Left renal pelvis (tissue), 4 donors: ENCODE data around the gene FBN1. TPM values are rescaled to one million over a fixed set of nuclear protein-coding genes. Genes with fewer than 3 reads are reported as not detected.

ENCODE experiments used
- DNase-seq, 4 donors: peaks; one replicate each; pipeline ENCODE4 v3.0.0-alpha.2; 2013; ENCODE audit warnings: low read depth in 4 of 4, low spot score in 3 of 4
- polyA plus RNA-seq, 4 donors: library from polyadenylated mRNA; unstranded; fragments of 120-200 nt; gene quantifications; one replicate each; pipeline ENCODE4 v1.2.1, GENCODE V29; 2013; ENCODE audit not compliant: insufficient read length in 4 of 4

FBN1 gene
- polyA plus RNA-seq, 4 donors: 67.6 to 462 (median 133) TPM

- no peak for DNase-seq
These were observed 7.7 kb upstream of the FBN1 start for GRCh38 chr15:48653216-48653615.

- DNase-seq: no peak
These were observed 7.1 kb upstream of the FBN1 start for GRCh38 chr15:48652510-48653076.

GRCh38 chr15:48650931-48651330, 5.4 kb upstream of the FBN1 start:
- DNase-seq: no peak

GRCh38 chr15:48647962-48648361, 2.5 kb upstream of the FBN1 start:
- no peak for DNase-seq

- DNase-seq: no peak
These were observed 822 bp upstream of the FBN1 start for GRCh38 chr15:48646331-48646730.

GRCh38 chr15:48644827-48645557, 517 bp downstream of the FBN1 start:
- DNase-seq: peak in 2 of 4 donors; percentile 39 to 43

GRCh38 chr15:48644467-48644826, 1.1 kb downstream of the FBN1 start:
- DNase-seq: no peak

- no peak for DNase-seq
These were observed 1.6 kb downstream of the FBN1 start for GRCh38 chr15:48643776-48644466.

- no peak for DNase-seq
These were observed 2.3 kb downstream of the FBN1 start for GRCh38 chr15:48643206-48643605.

- DNase-seq: no peak
These were observed 2.7 kb downstream of the FBN1 start for GRCh38 chr15:48642795-48643194.

- no peak for DNase-seq
These were observed 4.1 kb downstream of the FBN1 start for GRCh38 chr15:48641416-48641815.

GRCh38 chr15:48638963-48639362, 6.5 kb downstream of the FBN1 start:
- no peak for DNase-seq

- DNase-seq: no peak
These were observed 7.9 kb downstream of the FBN1 start for GRCh38 chr15:48637639-48638038.

- no peak for DNase-seq
These were observed 9.0 kb downstream of the FBN1 start for GRCh38 chr15:48636511-48636910.

GRCh38 chr15:48634893-48635292, 10.6 kb downstream of the FBN1 start:
- no peak for DNase-seq

- DNase-seq: no peak
These were observed 11.4 kb downstream of the FBN1 start for GRCh38 chr15:48634096-48634495.

GRCh38 chr15:48632651-48633050, 12.9 kb downstream of the FBN1 start:
- DNase-seq: no peak

GRCh38 chr15:48631176-48631770, 14.2 kb downstream of the FBN1 start:
- no peak for DNase-seq

GRCh38 chr15:48630245-48630644, 15.3 kb downstream of the FBN1 start:
- DNase-seq: no peak

GRCh38 chr15:48628832-48629231, 16.7 kb downstream of the FBN1 start:
- no peak for DNase-seq

GRCh38 chr15:48627260-48627940, 18.1 kb downstream of the FBN1 start:
- DNase-seq: no peak
